ENCODE measurements around the gene EPB41L2.

DNA sequence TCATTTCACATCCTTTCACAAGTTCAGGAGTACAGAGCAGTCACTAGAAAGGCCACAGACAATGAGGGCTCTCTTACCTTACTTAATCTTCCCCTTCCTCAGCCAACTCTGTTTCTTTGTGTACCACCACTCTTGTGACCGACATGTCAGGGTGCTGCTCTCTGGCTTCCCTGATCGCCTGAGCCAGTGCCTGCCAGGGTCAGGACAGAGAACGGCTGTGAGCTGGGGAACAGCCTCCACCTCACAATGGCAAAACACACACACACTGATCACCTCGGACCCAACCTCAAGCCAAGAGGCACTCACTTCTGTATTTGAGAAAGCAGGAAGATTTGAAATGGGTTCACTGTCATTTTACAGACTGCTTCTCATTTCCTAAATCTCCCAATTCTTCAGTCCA, 205.0 kb downstream of the EPB41L2 start:
- TF ChIP-seq EZH2 (IDR thresholded peaks at IDR 0.05; ENCODE audit: low read length, missing control alignments), result no peak
- TF ChIP-seq, protein P1, sequence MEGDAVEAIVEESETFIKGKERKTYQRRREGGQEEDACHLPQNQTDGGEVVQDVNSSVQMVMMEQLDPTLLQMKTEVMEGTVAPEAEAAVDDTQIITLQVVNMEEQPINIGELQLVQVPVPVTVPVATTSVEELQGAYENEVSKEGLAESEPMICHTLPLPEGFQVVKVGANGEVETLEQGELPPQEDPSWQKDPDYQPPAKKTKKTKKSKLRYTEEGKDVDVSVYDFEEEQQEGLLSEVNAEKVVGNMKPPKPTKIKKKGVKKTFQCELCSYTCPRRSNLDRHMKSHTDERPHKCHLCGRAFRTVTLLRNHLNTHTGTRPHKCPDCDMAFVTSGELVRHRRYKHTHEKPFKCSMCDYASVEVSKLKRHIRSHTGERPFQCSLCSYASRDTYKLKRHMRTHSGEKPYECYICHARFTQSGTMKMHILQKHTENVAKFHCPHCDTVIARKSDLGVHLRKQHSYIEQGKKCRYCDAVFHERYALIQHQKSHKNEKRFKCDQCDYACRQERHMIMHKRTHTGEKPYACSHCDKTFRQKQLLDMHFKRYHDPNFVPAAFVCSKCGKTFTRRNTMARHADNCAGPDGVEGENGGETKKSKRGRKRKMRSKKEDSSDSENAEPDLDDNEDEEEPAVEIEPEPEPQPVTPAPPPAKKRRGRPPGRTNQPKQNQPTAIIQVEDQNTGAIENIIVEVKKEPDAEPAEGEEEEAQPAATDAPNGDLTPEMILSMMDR (conservative IDR thresholded peaks at IDR 0.05 in 1 of 2, IDR thresholded peaks at IDR 0.05 in 1 of 2; ENCODE audit: low read depth in 1 of 2, low read length in 2 of 2), result no peak
